Measurements from ENCODE around the gene FRAT2. TPM values are rescaled to one million over a fixed set of nuclear protein-coding genes. Genes with fewer than 3 reads are reported as not detected.

FRAT2 gene
- total and polyA plus RNA-seq, 2 of the 13 experiments (the other 11 are each of a cell fraction or from before 2014, with no cell fraction given) = 7.2 to 14.1 TPM

DNA sequence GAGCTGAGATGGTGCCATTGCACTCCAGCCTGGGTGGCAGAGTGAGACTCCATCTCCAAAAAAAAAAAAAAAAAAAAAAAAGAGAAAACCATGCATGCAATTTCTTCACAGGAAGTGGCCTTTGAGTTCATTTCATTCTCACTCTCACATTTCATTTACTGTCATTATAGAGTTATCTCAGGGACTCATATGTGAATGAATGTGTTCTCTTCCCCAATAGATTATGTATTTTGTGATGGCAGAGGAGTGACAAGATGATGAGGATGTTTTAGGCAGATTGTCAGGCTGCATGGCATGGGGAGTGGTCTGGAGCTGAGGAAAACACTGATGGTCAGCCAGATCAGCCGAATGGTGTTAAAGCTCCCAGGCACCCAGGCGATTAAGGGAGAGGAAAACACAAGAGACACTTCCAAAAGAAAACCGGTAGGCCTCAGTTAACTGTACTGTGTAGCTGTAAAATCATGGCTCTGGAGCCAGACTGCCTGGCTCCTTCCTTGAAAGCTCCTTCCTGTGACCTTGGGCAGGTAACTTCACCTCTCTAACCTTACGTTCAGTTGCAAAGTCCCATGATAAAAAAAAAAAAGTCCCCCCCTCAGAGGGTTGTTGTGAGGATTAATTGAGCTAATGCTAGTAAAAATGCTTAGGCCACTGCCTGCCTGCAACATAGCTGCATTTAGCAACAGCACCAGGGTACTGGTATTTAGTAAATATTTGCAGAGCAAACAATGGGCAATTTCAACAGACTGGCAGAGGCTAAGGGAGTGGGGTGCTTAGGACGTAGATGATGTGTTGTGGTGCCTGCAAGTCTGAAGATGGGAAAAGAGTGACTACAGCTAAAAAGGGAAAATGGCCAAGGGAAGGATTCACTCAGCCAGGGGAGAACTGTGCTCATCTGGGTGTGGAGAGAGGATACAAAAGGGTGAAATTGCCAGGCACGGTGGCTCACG is 6.9 kb downstream of the FRAT2 start (continued):
- TF ChIP-seq POLR2AphosphoS5 (IDR thresholded peaks at IDR 0.05; ENCODE audit: low read depth, low read length) (0 out of 2 replicates have a peak, but pooled peaks have one; percentile 36), ELF1 (CRISPR knock-in tag; IDR thresholded peaks at IDR 0.05) (no peak), ZNF326 (CRISPR knock-in tag; IDR thresholded peaks at IDR 0.05; ENCODE audit: borderline replicate concordance) (no peak), ZNF441 (CRISPR knock-in tag; IDR thresholded peaks at IDR 0.05; ENCODE audit: borderline replicate concordance) (no peak), AGO2 (optimal IDR thresholded peaks at IDR 0.05; ENCODE audit: low read depth, low read length) (no peak), SRY (CRISPR knock-in tag; IDR thresholded peaks at IDR 0.05) (no peak), CBX5 (CRISPR knock-in tag; IDR thresholded peaks at IDR 0.05; ENCODE audit: borderline replicate concordance) (peak; percentile 52; the same call in 1 of the 2 replicates), RELA (CRISPR knock-in tag; IDR thresholded peaks at IDR 0.05) (no peak), ZNF724P (CRISPR knock-in tag; IDR thresholded peaks at IDR 0.05; ENCODE audit: borderline replicate concordance) (no peak), ZNF225 (CRISPR knock-in tag; IDR thresholded peaks at IDR 0.05) (no peak), KMT2A (CRISPR knock-in tag; IDR thresholded peaks at IDR 0.05) (peak; percentile 63; the same call in 1 of the 2 replicates), THYN1 (CRISPR knock-in tag; IDR thresholded peaks at IDR 0.05; ENCODE audit: borderline replicate concordance, low read depth) (no peak), ZNF839 (CRISPR knock-in tag; IDR thresholded peaks at IDR 0.05; ENCODE audit: borderline replicate concordance) (no peak), ZMYM3 (CRISPR knock-in tag; IDR thresholded peaks at IDR 0.05) (peak; percentile 82; the same call in 1 of the 2 replicates)
- TF ChIP-seq, protein P1, sequence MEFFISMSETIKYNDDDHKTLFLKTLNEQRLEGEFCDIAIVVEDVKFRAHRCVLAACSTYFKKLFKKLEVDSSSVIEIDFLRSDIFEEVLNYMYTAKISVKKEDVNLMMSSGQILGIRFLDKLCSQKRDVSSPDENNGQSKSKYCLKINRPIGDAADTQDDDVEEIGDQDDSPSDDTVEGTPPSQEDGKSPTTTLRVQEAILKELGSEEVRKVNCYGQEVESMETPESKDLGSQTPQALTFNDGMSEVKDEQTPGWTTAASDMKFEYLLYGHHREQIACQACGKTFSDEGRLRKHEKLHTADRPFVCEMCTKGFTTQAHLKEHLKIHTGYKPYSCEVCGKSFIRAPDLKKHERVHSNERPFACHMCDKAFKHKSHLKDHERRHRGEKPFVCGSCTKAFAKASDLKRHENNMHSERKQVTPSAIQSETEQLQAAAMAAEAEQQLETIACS (CRISPR knock-in tag; IDR thresholded peaks at IDR 0.05) = no peak
- TF ChIP-seq, protein P2, sequence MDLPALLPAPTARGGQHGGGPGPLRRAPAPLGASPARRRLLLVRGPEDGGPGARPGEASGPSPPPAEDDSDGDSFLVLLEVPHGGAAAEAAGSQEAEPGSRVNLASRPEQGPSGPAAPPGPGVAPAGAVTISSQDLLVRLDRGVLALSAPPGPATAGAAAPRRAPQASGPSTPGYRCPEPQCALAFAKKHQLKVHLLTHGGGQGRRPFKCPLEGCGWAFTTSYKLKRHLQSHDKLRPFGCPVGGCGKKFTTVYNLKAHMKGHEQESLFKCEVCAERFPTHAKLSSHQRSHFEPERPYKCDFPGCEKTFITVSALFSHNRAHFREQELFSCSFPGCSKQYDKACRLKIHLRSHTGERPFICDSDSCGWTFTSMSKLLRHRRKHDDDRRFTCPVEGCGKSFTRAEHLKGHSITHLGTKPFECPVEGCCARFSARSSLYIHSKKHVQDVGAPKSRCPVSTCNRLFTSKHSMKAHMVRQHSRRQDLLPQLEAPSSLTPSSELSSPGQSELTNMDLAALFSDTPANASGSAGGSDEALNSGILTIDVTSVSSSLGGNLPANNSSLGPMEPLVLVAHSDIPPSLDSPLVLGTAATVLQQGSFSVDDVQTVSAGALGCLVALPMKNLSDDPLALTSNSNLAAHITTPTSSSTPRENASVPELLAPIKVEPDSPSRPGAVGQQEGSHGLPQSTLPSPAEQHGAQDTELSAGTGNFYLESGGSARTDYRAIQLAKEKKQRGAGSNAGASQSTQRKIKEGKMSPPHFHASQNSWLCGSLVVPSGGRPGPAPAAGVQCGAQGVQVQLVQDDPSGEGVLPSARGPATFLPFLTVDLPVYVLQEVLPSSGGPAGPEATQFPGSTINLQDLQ (CRISPR knock-in tag; IDR thresholded peaks at IDR 0.05) = no peak
- TF ChIP-seq, protein P3, sequence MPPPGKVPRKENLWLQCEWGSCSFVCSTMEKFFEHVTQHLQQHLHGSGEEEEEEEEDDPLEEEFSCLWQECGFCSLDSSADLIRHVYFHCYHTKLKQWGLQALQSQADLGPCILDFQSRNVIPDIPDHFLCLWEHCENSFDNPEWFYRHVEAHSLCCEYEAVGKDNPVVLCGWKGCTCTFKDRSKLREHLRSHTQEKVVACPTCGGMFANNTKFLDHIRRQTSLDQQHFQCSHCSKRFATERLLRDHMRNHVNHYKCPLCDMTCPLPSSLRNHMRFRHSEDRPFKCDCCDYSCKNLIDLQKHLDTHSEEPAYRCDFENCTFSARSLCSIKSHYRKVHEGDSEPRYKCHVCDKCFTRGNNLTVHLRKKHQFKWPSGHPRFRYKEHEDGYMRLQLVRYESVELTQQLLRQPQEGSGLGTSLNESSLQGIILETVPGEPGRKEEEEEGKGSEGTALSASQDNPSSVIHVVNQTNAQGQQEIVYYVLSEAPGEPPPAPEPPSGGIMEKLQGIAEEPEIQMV (CRISPR knock-in tag; IDR thresholded peaks at IDR 0.05; ENCODE audit: low read depth) = no peak
- TF ChIP-seq, protein P4, sequence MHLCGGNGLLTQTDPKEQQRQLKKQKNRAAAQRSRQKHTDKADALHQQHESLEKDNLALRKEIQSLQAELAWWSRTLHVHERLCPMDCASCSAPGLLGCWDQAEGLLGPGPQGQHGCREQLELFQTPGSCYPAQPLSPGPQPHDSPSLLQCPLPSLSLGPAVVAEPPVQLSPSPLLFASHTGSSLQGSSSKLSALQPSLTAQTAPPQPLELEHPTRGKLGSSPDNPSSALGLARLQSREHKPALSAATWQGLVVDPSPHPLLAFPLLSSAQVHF (CRISPR knock-in tag; IDR thresholded peaks at IDR 0.05) = no peak
- TF ChIP-seq, protein P5, sequence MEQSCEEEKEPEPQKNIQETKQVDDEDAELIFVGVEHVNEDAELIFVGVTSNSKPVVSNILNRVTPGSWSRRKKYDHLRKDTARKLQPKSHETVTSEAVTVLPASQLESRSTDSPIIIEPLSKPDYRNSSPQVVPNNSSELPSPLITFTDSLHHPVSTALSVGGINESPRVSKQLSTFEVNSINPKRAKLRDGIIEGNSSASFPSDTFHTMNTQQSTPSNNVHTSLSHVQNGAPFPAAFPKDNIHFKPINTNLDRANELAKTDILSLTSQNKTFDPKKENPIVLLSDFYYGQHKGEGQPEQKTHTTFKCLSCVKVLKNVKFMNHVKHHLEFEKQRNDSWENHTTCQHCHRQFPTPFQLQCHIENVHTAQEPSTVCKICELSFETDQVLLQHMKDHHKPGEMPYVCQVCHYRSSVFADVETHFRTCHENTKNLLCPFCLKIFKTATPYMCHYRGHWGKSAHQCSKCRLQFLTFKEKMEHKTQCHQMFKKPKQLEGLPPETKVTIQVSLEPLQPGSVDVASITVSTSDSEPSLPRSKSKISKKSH (CRISPR knock-in tag; IDR thresholded peaks at IDR 0.05; ENCODE audit: borderline replicate concordance) = no peak
- TF ChIP-seq, protein P6, sequence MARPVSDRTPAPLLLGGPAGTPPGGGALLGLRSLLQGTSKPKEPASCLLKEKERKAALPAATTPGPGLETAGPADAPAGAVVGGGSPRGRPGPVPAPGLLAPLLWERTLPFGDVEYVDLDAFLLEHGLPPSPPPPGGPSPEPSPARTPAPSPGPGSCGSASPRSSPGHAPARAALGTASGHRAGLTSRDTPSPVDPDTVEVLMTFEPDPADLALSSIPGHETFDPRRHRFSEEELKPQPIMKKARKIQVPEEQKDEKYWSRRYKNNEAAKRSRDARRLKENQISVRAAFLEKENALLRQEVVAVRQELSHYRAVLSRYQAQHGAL (CRISPR knock-in tag; IDR thresholded peaks at IDR 0.05; ENCODE audit: not compliant biosample characterization) = no peak
